ENCODE data around the gene CHST10.
"Not testable (repeated sequence)": the region's sequence is repeated elsewhere in the genome, so short reads cannot be mapped to it uniquely, and the experiment has no call there.

Gene CHST10, protein sequence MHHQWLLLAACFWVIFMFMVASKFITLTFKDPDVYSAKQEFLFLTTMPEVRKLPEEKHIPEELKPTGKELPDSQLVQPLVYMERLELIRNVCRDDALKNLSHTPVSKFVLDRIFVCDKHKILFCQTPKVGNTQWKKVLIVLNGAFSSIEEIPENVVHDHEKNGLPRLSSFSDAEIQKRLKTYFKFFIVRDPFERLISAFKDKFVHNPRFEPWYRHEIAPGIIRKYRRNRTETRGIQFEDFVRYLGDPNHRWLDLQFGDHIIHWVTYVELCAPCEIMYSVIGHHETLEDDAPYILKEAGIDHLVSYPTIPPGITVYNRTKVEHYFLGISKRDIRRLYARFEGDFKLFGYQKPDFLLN

DNA sequence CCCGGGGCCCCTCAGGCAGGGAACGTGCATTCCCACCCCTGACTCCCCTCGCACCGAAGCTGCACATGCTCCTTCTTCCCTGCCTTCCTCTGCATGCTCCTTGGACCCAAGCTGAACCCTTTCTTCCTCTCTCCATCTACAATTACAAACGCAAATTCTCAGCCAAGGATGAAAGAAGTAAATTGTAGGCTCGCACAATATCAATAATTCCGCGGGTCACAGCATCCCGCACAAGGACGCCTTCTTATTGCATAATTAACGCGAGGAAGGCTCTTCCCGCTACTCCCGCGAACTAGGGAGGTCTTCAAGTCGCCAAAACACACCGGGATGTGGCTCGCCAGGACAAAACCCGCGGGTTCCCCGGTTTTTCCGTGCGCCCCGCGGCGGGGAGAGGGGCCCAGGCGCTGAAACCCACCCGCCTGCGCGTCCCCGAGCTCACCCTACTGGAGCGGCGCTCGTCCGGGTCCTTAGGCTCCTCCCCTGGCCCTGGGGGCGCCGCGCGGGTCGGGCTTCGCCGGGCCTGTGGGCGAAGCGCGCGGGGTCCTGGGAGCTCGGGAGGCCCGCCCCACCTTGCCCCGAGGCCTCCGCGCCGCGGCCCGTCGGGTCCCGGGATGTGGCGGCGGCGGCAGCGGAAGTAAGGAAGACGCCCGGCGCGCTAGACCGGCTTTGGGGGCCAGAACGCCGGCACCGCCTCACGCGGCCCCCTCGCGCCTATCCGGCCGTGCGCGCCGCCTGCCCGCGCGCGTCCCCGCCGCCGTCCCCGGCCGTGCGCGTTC is at the start of gene CHST10:
Gene CHST10 (minus strand): TSS at position 734 of the 776 bp plus-strand sequence. CDS start 10,993 bp downstream, outside the sequence.
- DNase-seq (ENCODE audit: low spot score): peak; percentile 87

DNA sequence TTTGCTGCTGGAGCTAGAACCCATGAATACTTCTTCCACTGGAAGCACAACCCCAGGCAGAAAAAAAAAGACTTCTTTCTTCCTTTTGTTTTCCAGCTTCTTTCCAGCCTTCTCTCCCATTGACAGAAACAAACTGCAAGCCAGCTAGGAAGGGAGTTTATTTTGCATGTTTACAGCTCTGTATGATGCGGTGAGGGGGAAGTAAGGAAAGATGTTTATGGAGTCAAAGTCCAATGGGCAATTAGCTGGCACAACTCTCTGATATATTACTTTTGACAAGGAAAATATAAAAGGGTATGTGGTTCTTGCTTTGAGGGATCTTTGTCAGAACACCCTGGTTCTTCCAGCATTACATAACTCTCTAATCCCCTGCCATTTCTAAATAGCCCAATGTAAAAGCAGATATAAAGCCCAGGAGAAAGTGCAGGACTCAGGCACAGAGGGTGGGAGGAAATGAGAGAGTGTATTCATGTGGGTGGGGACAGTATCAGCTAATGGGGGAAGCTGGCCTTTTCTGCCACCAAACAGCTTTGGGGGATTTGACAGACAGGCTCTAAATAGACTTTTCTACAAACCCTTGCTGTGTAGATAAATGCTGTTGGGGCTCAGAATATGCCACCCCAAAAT is 43.5 kb upstream of the CHST10 start:
- no peak for DNase-seq (ENCODE audit: low spot score)

DNA sequence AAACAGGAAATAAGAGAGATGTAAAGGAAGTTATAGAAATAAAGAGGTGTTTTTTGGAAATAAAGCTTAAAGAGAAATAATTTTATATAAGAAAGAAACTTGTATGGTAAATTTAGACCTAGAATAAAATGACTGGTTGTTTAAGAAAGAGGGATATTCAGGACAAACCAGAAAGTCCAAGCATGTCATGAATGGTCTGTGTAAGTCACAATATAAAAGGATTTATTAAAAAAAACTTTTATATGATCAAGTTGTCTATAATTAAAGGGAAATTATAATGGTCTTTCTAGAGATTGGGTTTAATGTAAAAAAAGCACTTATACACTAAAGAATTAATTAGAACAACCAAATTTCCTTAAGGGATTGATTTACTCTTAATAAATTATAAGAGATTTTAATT is 38.9 kb upstream of the CHST10 start:
- not testable (repeated sequence) for DNase-seq (ENCODE audit: low spot score)

DNA sequence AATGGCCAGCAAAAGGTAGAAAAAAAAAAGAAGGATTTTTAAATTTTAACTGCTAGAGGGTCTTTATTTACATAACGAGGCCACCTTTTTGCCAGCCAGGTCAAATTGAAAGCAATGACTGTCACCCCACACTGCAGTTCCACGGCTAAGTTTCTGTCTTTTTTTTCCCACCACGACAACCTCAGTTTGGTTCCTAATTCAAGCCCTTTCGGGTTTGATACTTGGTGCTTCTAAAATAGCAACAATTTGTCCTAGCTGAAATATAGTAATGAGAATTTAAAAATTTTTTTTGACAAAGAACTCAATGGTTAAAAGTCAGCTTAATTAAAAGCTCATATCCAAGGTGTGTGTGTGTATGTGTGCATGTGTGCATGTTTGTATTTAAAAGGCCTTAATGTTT is 36.4 kb upstream of the CHST10 start:
- DNase-seq (ENCODE audit: low spot score): no peak

DNA sequence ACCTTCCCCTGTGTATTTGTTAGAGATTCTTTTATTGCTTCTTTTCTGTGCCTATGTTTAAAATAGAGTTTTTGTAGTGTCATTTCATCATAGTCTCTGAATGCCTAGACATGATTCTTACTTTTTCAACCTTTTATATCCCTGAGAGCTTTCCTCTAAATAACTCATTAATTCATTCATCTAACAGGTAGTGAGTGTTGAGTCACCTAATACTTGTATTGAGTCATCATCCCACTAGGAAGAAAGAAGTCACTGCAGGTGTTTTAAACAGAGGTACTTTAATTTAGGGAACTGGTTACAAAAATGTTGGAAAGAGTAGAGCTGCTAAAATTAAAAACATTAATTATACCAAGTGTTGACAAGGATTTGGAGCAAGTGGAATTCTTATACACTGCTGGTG is 34.3 kb upstream of the CHST10 start:
- no peak for DNase-seq (ENCODE audit: low spot score)

DNA sequence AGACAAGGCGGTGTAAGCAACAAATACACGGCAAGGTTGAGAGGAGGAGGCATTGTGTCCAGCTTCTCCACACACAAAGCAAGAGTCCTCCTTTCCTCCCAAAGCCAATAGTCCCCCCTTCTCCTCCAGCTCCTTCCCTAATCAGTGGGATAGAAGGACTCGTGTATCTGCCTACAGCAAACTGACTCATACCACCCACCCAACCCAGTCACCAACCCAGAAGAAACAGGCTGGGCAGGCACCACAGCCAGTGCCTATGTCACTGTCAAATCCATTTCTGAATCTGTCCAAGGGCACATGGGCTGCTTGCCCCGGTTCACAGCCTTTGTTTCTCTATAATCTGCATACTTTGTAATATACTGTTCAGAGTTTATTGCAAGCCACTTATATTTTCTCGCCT is 33.6 kb upstream of the CHST10 start:
- DNase-seq (ENCODE audit: low spot score): no peak

DNA sequence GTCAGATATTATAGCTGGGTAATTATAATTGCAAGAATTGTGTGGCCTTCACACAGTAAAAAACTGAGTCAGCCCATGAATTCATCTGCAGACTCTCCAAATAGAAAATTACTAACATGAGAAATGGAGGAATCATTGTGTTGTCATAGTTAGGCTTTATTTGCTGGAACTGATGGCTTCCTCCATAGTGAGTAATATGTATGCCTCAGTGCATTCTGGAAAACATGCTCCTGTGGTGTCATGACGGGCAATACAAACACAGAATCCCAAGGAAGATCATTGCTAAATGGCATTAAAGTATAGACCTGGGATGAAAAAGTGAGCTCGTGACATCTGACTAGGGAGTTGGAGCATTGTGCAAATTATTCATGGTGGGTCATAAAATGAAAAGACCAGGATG is 29.2 kb upstream of the CHST10 start:
- DNase-seq (ENCODE audit: low spot score): no peak

DNA sequence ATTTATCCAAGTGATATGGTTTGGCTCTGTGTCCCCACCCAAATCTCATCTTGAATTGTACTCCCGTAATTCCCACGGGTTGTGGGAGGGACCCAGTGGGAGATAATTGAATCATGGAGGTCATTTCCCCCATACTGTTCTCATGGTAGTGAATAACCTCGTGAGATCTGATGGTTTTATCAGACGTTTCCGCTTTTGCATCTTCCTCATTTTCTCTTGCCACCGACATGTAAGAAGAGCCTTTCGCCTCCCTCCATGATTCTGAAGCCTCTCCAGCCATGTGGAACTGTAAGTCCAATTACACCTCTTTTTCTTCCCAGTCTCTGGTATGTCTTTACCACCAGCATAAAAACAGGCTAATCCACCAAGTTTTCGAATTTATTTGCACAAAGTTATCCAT is 20.3 kb upstream of the CHST10 start:
- no peak for DNase-seq (ENCODE audit: low spot score)

DNA sequence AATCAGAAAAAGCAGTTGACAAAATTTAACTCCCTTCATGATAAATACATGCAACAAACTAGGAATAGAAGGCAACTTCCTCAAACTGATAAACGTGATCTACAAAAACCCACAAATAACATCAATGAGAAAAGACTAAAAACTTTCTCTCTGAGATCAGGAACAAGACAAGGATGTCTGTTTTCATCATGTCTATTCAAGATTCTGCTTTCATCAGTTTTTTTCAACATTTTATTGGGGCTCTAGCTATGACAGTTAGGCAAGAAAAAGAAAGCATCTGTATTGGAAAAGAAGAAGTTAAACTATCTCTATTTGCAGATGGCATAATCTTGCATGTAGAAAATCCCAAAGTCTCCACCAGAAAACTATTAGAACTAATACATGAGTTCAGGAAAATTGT is 12.3 kb upstream of the CHST10 start:
- no peak for DNase-seq (ENCODE audit: low spot score)

DNA sequence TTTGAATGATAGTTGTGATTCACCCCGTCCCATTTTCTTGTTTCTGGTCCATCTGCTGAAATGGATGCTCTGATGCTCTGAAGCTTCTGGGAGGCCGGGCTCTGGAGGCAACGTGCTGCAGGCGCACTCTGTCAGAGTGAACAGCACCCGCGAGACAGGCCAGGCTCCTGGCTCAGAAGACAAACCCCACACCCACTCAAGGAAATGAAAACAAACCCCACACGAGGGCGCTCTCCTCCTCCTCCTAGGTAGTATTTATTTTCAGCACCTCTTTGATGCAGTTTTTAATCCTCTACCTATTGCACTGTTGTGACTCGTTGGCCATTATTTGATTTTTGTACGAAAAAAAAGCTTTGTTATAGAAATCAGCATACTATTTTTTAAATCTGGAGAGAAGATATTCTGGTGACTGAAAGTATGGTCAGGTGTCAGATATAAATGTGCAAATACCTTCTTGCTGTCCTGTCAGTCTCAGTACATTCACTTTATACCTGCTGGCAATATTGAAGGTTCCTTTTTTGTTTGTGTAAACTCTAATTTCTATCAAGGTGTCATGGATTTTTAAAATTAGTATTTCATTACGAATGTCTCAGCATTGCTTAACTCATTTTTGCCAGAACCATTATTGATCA is 10.3 kb upstream of the CHST10 start:
- no peak for DNase-seq (ENCODE audit: low spot score)

DNA sequence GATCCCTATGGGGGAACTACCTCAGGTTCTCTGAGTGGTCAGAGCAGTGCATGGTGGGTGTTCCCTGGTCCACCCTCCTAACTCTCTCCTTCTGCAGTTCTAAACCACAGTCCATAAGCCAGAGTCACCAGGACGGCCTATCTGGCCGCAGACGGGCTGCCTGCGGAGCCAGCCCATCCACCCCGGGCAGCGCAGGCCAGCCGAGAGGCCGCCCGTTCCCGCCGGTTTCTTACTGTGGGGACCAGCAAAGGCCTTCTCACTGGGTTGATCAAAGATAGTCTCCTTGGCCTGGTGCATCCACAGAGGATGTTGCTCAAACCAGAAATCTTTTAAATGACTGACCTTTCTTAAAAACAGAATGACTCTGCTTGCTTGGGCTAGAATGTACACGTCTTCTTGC is 9.6 kb upstream of the CHST10 start:
- no peak for DNase-seq (ENCODE audit: low spot score)

DNA sequence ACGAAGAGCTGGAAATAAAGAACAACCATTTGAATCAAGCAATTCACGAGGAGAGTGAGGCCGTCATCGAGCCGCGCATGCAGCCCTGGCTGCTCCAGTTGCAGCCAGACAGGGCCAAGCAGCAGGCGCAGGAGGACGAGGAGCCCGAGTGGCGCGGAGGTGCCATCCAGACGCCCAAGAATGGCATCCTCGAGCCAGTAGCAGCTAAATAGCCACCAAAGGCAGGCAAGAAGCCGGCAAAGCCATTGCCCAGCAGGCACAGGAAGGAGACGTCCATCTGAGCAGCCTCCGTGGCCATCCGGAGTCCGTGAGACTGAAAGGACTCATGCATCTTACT is 8.9 kb upstream of the CHST10 start:
- DNase-seq (ENCODE audit: low spot score): no peak

DNA sequence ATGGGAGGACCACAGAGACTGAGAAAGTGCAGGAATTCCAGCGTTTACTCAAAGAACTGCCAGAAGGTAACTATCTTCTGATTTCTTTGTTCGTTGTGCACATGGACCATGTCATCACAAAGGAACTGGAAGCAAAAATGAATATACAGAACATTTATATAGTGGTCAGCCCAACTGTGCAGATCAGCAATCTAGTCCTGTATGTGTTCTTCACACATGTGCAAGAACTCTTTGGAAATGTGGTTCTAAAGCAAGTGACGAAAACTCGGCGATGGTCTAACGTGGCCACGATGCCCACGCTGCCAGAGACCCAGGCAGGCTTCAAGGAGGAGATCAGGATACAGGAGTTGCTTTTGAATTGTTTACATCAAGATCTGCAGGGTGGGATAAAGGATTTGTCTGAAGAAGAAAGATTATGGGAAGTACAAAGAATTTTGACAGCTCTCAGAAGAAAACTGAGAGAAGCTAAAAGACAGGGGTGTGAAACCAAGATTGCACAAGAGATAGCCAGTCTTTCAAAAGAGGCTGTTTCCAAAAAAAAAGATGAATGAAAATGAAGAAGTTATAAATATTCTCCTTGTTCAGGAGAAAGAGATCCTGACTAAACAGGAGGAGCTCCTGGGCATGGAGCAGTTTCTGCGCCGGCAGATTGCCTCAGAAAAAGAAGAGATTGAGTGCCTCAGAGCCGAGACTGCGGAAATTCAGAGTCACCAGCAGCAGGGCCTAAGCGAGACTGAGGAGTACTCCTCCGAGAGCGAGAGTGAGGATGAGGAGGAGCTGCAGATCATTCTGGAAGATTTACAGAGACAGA is 8.3 kb upstream of the CHST10 start:
- no peak for DNase-seq (ENCODE audit: low spot score)

DNA sequence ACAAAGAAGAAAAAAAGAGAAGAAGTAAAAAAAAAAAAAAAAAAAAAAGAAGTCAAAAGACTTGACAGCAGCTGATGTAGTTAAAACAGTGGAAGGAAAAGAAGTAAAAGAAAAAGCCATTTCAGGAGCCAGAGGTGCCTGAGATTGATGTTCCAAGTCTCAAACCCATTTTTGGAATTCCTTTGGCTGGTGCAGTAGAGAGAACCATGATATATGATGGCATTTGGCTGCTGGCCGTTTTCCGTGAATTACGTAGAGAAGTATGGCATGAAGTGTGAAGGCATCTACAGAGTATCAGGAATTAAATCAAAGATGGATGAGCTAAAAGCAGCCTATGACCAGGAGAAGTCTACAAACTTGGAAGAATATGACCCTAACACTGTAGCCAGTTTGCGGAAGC is 7.6 kb upstream of the CHST10 start:
- no peak for DNase-seq (ENCODE audit: low spot score)

DNA sequence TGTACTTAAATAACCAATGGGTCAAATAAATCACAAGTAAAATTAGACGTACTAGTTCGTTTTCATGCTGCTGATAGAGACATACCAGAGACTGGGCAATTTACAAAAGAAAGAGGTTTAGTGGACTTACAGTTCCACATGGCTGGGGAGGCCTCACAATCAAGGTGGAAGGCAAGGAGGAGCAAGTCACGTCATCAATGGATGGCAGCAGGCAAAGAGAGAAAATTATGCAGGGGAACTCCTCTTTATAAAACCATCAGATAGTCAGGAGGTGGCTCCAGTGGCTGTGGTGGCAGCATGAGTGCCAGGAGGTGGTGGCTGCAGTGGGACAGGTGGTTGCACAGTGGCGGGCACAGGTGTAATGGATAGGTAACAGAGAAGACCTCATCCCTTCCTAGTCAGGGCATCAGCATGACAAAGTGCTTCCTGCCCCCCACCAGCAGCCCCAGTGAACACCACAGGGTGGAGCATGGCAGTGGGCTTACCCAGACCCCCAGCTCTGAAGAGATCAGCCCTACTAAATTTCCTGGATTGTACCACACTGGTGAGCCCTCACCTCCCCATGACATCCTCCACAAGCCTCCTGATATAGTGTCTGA is 6.9 kb upstream of the CHST10 start:
- no peak for DNase-seq (ENCODE audit: low spot score)

DNA sequence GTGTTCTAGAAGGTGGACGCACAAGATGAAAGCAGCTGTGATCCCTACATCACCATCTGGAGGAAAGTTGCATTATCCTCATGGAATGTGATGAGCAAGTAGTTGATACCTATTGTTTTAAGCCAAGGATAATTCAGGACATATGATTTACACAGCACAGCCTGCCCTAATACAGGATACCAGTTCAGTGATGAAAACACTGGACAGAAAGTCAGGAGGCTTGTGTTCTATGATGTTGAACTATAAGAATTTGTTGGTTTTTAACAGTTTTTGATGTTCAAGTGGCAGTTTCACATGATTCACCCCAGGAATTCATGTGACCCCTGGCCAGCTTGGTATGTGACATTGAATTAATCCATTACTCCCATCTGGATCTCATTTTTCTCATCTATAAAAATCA is 6.2 kb upstream of the CHST10 start:
- no peak for DNase-seq (ENCODE audit: low spot score)

DNA sequence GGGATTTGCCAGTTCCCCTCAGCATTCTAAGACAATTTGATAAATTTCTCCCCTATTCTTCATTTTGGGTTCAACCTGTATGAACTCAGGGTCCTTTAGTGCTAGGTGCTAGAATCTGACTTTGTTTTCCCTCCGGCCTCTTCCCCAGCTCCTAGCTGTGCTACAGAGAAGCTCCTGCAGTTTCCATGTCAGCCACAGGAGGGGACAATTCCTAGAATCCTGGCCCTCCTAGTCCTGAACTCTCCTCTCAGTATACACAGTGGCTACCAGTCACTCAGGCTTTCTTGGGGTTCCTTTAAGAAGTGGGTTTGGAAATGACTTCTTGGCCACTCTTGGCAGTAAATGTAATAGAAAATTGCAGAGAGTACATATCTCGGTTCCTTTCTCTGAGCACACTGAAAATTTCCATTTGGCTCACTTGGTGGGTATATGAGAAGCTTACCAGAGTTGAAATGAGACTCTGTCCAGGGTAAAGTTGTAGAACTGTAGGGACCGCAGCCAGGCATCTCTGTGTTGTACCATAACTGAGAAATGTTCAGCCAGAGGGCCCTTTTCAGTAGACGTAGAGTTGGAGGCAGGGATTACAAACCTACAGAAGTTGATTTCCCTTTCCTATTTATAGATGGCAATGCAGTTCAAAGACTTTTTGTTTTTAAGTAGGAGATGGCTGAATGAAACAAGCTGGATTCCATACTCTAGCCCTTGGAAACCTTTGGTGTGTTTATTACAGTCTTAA is 5.0 kb upstream of the CHST10 start:
- DNase-seq (ENCODE audit: low spot score): no peak

DNA sequence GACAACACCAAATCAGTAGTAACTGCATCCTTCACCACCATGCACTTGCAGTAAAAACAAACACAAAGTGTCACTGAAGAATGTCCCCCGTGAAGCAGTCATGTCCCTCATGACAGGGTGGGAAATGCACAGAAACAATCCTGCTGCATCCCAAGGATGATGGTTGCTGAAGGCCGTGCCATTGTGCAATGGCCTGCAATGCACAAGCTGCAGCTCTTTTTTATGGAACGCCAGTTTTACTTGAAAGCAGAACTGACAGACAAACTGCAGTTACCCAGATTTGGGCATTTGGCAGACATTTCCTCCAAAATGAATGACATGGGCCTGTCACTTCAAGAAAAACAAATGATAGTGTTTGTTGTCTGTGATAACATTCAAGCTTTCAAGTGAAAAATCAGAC is 2.4 kb upstream of the CHST10 start:
- no peak for DNase-seq (ENCODE audit: low spot score)

DNA sequence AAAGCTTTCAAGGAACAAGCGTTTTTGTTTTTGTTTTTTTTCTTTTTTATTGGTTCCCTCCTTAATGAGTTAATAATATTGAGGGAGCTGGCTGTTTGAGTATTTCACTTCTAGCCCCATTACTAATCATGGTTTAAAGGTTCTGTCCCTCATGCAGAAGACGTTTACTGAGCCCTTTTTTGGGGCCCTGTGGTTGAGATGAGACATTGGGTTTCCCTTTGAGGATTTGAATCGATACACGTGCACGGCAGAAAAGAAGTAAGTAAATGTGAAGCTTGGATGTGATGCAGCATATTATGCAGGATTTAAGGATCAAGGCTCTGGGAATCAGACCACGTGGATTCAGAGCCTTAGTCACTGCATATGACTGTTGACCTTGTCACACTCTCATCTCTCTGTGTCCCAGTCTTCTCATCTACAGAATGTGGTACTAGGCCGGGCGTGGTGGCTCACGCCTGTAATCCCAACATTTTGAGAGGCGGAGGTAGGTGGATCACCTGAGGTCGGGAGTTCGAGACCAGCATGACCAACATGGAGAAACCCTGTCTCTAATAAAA is 1.0 kb upstream of the CHST10 start:
- no peak for DNase-seq (ENCODE audit: low spot score)

DNA sequence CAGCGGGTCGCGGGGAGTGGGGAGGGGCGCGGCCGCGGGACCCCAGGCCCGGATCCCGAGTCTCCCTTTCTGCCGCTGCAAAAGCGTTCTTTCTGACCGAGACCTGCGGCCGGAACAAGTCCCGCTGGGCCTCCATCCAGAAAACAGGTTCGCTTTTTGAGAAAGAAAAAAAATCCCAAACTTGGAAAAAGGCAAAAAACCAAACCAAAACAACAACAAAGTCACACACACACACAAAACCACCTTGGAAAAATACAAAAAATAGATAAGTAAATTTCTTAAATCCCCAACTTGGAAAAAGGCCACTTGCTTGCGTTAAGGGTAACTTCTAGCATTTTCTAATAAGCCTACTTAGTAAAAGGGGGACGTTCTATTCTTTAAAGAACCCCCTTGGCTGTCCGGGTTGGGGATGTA is 250 bp upstream of the CHST10 start:
- DNase-seq (ENCODE audit: low spot score): no peak
